Measurements from ENCODE around the gene MBD6. TPM values are rescaled to one million over a fixed set of nuclear protein-coding genes. Genes with fewer than 3 reads are reported as not detected.

MBD6 gene
- total RNA-seq, 1 donor from 2014 or later: 10.0 TPM

DNA sequence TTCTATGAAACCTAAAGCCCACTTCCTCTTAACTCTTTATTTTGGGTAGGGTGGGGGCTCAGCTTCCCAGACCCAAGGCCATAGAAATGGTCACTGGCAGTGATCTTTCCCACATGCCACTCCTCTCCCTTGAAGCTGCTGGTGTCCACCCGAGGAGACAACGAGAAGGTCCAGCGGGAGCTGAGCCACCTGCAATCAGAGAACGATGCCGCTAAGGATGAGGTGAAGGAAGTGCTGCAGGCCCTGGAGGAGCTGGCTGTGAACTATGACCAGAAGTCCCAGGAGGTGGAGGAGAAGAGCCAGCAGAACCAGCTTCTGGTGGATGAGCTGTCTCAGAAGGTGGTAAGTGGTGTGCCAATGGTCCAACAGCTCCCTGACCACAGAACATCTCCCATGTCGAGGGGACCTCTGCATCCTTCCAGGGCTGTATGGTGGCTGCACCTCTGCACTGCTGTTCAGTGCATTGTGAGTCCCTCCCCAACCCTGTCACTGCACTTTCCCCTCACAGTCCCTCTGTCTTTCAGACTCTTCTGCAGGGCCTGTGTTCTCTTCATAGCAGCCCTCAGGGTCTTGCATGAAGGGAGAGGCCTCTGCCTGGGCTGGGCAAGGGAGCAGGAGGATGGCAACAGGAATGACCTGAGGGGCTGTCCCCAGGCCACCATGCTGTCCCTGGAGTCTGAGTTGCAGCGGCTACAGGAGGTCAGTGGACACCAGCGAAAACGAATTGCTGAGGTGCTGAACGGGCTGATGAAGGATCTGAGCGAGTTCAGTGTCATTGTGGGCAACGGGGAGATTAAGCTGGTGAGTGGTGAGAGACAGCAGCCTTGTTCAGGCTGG is 49.5 kb downstream of the MBD6 start:
- TF ChIP-seq, protein P1, sequence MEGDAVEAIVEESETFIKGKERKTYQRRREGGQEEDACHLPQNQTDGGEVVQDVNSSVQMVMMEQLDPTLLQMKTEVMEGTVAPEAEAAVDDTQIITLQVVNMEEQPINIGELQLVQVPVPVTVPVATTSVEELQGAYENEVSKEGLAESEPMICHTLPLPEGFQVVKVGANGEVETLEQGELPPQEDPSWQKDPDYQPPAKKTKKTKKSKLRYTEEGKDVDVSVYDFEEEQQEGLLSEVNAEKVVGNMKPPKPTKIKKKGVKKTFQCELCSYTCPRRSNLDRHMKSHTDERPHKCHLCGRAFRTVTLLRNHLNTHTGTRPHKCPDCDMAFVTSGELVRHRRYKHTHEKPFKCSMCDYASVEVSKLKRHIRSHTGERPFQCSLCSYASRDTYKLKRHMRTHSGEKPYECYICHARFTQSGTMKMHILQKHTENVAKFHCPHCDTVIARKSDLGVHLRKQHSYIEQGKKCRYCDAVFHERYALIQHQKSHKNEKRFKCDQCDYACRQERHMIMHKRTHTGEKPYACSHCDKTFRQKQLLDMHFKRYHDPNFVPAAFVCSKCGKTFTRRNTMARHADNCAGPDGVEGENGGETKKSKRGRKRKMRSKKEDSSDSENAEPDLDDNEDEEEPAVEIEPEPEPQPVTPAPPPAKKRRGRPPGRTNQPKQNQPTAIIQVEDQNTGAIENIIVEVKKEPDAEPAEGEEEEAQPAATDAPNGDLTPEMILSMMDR (IDR thresholded peaks at IDR 0.05; ENCODE audit: insufficient read depth, low read length, poor library complexity, severe bottlenecking): no peak
- Histone ChIP-seq H3K4me3 (ENCODE audit: low read depth, low read length) (no peak overlapping the region), H3K36me3 (ENCODE audit: control insufficient read depth, insufficient read depth, low read length) (peaks cover 1% of the 10 kb centered on the region), H3K27me3 (ENCODE audit: control insufficient read depth, insufficient read depth, low read length) (no peaks in the 10 kb centered on the region)
- DNase-seq (ENCODE audit: low read depth): no peak

DNA sequence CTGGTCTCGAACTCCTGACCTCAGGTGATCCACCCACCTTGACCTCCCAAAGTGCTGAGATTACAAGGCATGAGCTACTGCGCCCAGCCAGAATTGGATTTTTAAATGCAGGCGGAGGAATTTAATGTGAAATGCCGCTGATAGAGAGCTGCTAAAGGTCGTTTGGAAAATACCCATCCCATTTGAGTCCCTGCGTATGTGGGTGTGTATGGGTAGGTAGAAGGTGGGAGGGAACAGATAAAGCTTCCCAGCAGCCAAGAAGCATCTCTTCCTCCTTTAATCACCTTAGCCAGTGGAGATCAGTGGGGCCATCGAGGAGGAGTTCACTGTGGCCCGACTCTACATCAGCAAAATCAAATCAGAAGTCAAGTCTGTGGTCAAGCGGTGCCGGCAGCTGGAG is 52.2 kb downstream of the MBD6 start:
- Histone ChIP-seq H3K27me3 (ENCODE audit: control insufficient read depth, insufficient read depth, low read length) (no peaks in the 10 kb centered on the region), H3K36me3 (ENCODE audit: control insufficient read depth, insufficient read depth, low read length) (no peaks in the 10 kb centered on the region)
- no peak for DNase-seq (ENCODE audit: low read depth)

DNA sequence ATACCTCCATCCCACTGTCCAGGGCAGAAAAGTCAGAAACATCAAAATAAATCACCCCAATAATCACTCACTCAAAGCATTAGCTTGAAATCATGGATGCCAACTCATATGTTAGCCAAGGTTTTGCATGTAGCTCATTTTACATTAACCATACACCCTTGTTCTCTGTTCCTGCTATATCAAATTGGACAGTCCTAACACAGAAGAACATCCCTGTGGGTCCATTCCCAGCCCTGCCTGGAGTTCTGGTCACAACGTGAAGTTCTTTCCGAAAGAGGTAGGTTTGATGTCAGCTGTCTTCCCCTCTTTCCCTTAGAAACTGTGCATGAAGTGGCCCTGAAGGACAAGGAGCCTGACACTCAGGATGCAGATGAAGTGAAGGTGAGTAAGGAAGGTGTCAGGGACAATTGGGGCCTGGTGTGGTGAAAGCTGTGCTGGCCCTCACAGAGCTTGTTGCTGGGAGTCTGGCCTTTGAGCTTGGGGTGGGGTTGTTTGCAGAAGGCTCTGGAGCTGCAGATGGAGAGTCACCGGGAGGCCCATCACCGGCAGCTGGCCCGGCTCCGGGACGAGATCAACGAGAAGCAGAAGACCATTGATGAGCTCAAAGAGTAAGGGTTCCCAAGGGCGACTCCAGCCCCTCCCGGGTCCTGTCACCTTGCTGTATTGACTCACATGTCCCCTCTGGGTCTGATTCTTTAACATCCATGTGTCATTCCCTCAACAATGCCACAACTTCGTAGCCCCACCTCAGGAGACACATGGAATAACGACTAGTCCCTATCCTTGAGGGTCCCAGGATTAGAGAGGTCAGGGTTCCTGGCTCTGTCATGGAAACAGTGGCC is 53.4 kb downstream of the MBD6 start:
- TF ChIP-seq, protein P1 (IDR thresholded peaks at IDR 0.05; ENCODE audit: insufficient read depth, low read length, poor library complexity, severe bottlenecking): no peak

More for the DNA sequence above, 52.2 kb downstream of the MBD6 start:
- TF ChIP-seq, protein P1 (IDR thresholded peaks at IDR 0.05; ENCODE audit: insufficient read depth, low read length, poor library complexity, severe bottlenecking): no peak
- H3K4me3 ChIP-seq (ENCODE audit: low read depth, low read length): no peak overlapping the region

DNA sequence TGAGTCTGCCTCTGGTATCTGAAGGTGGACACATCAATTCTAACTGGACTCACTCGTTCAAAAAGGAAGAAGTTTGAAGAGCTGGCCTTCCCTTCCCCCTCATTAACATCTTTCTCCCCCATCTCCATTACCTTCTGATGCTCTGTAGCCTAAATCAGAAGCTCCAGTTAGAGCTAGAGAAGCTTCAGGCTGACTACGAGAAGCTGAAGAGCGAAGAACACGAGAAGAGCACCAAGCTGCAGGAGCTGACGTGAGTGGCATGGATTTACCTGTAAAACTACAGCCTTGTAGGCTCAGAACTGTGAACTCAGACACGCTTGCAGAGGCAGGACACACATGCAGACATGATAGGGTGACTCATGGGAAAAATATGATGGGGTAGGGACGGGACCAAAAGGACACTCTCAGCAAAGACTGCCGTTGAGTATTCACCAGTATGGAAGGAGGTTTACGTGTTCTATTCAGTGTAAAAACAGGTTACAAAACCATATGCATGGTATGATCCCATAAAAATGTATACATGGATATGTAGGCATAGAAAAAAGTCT is 54.1 kb downstream of the MBD6 start:
- Histone ChIP-seq H3K4me3 (ENCODE audit: low read depth, low read length) (no peak overlapping the region), H3K36me3 (ENCODE audit: control insufficient read depth, insufficient read depth, low read length) (no peaks in the 10 kb centered on the region), H3K27me3 (ENCODE audit: control insufficient read depth, insufficient read depth, low read length) (no peaks in the 10 kb centered on the region)
- no peak for DNase-seq (ENCODE audit: low read depth)
- TF ChIP-seq, protein P1 (IDR thresholded peaks at IDR 0.05; ENCODE audit: insufficient read depth, low read length, poor library complexity, severe bottlenecking): no peak

More for the DNA sequence above, 53.4 kb downstream of the MBD6 start:
- Histone ChIP-seq H3K36me3 (ENCODE audit: control insufficient read depth, insufficient read depth, low read length) (no peaks in the 10 kb centered on the region), H3K4me3 (ENCODE audit: low read depth, low read length) (no peak overlapping the region), H3K27me3 (ENCODE audit: control insufficient read depth, insufficient read depth, low read length) (no peaks in the 10 kb centered on the region)
- DNase-seq (ENCODE audit: low read depth): no peak

DNA sequence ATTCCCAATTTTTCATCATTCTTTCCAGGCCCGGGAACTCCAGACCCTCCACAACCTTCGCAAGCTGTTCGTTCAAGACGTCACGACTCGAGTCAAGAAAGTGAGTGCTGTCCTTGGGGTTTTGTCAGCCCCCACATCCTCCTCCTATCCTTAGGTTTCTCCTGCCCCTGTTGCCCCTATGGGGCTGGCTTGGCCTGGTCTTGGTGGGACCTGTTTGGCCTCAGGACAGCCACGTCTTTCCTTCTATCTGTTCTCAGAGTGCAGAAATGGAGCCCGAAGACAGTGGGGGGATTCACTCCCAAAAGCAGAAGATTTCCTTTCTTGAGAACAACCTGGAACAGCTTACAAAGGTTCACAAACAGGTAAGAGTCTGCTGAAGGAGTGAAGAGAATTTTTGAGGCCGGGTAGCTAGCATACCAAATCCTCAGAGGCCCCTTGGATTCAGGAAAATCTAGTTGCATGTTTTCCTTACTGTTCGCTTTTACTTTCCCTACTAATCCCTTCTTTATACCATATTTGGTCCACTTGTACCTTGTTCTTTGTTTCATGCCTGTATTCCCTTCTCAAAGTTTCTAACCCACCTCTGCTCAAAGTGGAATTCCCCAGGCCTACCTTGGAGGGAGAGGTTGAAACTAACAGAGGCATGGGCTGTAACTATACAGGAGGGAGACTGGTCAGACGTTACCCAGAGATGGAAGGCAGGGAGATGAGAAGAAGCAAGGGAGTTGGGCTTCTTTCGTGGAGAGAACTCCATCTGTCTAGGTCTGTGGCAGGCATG is 55.5 kb downstream of the MBD6 start:
- Histone ChIP-seq H3K4me3 (ENCODE audit: low read depth, low read length) (no peak overlapping the region), H3K27me3 (ENCODE audit: control insufficient read depth, insufficient read depth, low read length) (no peaks in the 10 kb centered on the region), H3K36me3 (ENCODE audit: control insufficient read depth, insufficient read depth, low read length) (no peaks in the 10 kb centered on the region)
- no peak for DNase-seq (ENCODE audit: low read depth)
- TF ChIP-seq, protein P1 (IDR thresholded peaks at IDR 0.05; ENCODE audit: insufficient read depth, low read length, poor library complexity, severe bottlenecking): no peak

All from kidney epithelial cell (primary cell).